HG03095 (cell line): Measurements from ENCODE around the gene UTF1.

Experiments used
- ATAC-seq: cut with Tn5 transposase; IDR thresholded peaks from one replicate; pipeline ENCODE4 v1.9.1; 2021; ENCODE audit warnings: moderate library complexity; ENCODE audit not compliant: unreplicated experiment

Gene UTF1, protein sequence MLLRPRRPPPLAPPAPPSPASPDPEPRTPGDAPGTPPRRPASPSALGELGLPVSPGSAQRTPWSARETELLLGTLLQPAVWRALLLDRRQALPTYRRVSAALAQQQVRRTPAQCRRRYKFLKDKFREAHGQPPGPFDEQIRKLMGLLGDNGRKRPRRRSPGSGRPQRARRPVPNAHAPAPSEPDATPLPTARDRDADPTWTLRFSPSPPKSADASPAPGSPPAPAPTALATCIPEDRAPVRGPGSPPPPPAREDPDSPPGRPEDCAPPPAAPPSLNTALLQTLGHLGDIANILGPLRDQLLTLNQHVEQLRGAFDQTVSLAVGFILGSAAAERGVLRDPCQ

DNA sequence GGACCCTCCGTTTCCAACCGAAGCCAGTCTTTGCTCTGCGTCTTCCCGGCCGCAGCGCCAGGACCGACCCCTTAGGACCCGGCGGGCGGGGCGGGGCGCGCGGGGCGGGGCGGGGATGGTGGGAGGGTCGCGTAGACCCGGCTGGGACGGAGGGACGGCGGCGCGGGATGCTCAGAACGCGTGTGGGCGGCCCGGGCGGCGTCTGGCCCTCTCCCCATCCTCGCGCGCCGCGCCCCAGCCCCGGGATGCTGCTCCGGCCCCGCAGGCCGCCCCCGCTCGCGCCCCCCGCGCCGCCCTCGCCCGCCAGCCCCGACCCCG lies at the start of gene UTF1:
Gene UTF1 (plus strand): TSS at position 174 of the 318 bp plus-strand sequence. CDS start 72 bp downstream, at position 246.
- ATAC-seq, result no peak

DNA sequence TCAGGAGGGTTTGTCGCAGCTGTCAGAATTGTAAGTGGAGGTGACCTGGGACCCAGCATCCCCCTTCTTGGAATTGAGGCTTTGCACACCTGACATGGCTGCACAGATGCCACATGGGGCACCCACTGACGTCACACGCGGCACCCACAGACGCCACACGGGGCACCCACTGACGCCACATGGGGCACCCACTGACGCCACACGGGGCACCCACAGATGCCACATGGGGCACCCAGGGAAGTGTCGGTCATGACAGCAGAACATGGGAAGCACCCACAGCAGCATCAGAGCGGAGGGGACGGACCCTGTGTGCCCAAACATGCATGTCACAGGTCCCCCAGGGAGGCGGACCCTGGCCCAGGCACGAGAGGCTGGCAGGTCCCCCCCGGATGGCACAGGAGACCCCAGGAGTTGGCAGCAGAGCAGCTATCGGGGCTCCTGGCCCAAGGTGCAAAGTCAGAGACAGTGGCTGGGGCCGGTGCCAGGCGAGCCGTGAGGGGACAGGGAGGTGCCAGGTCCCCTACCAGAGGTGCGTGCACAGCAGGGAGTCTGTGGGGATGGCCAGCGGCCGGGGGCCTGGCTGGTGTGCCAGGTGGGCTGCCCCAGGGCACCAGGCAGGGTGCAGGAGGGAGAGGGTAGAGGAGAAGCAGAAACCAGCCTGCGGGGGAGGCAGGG lies 48.9 kb upstream of the UTF1 start:
- no peak for ATAC-seq

DNA sequence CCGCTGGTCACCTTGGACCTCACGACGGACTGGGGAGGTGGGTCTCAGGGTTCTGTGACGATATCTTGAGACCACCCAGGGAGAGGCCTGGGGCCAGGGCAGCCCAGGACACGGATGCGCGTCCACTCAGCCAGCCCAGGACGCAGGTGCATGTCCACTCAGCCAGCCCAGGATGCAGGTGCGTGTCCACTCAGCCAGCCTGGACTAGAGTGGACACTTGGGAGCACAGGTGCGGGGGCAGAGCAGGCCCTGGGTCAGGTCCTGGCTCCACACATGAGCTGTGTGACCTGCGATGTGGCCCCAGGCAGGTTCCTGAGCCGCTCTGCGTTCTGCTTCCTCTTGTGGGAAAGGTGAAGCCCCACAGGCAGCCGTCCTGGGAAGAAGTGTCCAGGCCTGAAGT lies 47.8 kb upstream of the UTF1 start:
- ATAC-seq, result no peak

DNA sequence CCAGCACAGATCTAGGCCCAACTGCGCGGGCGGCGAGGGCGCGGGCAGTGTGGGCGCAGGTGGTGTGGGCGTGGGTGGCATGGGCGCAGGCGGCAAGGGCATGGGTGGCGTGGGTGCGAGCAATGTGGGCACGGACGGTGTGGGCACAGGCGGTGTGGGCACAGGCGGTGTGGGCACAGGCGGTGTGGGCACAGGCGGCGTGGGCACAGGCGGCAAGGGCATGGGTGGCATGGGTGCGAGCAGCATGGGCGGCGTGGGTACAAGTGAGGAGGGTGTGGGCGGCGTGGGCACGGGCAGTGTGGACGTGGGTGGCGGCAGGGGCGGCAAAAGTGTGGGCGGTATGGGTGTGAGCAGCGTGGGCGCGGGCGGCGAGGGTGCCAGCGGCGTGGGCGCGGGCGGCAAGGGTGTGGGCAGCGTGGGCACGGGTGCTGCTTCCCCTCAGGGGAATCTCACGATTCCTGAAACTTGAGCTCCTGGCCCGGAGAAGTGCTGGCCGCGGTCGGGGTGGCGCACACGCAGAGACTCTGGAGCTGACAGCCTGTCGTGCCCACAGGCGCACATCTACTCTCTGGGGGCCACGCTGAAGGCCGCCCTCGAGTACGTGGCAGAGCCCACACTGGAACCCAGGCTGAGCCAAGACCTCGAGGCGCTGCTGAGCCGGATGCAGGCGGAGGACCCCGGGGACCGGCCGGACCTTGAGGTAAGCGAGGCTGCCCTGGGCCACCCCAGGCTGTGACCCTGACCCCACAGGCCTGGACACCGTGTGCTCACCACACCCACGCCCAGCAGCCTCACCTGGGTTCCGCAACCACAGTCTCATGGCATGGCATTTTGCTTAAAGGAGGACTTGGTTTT lies 47.0 kb upstream of the UTF1 start:
- no peak for ATAC-seq

DNA sequence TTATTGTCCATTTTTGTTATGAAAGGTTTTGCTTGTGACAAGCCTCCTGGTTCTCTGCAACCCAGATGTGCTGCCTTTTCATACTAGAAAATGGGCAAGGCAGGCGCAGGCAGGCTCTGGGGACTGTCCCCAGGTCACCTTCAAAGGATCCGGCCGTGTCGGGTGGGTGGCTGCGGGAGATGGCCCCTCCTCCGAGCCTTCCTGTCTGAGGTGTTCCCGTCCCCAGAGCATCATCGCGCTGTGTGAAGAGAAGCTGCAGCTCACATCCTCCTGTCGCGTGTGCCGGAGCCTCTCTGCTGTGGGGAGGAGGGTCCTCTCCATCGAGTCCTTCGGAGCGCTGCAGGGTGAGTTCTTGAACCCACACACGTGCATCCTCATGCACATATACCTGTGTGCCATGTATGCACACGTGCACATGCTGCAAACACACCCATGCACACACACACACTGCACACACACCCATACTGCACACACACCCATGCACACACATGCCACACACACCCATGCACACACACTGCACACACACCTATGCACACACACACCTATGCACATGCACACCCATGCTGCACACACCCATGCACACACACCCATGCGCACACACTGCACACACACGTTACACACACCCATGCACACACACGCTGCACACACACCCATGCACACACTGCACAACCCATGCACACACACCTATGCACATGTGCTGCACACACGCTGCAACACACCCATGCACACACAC lies 46.2 kb upstream of the UTF1 start:
- no peak for ATAC-seq

DNA sequence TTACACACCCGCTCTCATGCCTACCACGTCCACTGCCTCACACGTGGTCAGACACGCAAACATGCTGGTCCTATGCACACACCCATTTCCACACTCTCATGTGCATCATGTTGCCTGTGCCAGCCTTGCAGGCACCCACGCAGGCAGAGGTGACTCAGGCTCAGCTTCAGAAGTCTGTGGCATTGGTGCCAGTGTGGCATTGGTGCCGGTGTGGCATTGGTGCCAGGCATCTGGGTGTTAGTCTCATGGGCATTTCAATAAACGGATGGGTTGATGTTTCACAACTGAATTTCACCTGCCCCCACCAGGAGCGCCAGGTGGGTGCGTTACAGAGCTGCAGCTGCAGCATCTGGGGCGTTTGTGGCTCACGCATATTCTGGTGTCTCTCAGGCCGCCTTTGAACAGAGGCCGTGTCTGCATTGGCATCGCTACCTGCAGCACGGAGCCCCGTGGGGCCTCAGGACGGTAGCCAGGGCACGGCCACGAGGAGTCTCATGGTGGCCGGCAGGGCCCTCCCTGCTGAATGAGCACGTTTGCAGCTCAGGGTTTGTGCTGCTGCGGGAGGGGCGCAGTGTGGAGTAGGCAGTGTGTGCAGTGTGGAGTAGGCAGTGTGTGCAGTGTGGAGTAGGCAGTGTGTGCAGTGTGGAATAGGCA lies 45.3 kb upstream of the UTF1 start:
- ATAC-seq, result no peak

DNA sequence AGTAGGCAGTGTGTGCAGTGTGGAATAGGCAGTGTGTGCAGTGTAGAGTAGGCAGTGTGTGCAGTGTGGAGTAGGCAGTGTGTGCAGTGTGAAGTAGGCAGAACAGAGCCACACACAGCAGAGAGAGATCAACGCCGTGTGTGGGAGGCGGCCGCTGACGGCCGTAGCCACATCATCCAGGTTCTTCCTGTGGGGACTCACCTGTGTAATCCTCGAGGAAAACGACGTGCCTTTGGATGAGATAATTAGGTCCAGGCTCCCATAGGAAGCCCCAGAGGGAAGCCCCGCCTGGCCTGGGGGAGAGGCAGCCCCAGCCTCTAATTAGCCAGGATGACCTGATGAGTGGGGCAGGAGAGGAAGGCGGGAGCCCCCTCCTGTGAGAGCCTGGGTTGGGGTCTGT lies 44.6 kb upstream of the UTF1 start:
- ATAC-seq, result no peak

DNA sequence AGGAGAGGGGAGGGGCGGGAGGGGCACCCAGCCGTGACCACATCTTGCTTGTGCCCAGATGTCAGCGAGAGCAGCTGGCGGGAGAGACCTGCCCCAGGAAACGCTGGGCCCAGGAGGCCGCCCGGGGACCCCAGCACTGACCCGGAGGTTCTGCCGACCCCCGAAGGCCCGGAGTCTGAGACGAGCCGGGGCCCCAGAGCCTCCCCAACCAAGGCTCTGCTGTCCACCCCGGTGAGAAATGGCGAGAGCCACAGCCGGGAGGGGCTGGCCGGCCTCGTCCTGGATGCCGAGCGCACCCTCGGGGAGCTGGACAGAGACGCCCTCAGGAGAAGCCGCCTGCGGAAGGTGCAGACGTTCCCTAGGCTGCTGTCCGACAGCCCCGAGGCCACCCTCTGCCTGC lies 44.1 kb upstream of the UTF1 start:
- no peak for ATAC-seq

DNA sequence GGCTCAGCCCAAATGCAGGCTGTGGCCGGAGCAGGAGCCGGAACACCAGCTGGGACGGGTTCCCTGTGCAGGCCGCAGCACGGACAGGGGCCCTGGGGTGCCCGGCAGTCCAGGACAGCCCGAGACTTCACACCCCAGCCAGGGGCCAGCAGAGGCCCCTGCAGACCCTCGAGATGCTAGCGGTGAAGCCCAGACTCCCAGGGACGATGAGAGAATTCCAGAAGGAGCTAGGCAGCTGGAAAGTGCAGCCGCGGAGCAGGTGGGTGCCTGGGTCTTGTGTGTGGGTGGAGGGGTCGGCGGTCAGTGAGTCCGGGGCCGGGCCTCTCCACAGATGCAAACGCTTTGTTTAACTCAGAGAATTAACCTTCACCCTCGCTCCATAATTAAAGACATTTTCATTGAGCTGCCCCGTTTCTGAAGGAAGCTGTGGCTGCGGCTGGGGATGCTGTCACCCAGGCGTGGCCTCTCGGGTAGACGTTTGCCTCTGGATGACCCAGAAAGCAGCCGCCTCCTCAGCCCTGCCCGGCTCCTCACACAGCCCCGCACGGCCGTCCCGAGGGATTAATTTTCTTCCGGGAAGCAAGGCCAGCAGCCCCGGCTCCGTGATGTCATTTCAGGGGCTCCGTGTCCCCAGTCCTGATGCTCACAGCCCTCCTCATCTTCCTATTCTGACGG lies 43.5 kb upstream of the UTF1 start:
- no peak for ATAC-seq

DNA sequence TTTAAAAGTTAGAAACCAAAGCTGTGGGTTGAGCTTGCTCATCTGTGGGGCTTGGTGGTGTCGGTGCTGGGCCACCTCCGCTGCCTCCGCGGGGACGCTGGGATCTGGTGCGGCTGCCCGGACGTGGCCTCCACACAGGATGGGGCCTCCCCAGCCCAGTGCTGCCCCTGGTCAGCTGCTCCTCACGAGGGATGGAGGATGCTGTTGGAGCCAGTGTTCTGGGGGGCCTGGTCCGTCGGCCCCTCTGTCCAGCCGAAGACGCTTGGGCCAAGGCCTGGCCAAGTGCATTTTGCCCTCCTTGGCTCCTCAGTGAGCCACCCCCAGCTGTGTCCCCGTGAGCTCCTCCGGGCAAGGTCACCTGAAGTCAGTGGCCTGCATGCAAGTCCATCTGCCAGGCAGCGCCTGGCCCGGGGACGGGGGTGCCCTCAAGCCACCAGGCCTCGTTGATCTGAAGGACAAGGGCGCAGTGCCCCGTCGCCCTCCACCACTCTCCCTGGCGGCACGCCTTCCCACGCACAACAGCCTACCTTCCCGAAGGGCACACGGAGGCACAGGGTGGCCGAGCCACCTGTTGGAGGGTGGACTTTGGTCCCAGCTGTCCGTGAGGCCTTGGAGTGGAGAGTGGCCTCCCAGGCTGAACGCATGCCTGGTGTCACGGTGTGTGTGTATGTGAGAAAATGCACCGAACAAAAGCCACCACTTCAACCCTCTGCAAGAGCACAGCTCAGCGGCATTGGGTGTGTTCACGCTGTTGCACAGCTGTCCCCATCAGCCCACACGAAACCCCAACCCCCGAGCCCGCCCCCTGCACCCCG lies 42.7 kb upstream of the UTF1 start:
- no peak for ATAC-seq

DNA sequence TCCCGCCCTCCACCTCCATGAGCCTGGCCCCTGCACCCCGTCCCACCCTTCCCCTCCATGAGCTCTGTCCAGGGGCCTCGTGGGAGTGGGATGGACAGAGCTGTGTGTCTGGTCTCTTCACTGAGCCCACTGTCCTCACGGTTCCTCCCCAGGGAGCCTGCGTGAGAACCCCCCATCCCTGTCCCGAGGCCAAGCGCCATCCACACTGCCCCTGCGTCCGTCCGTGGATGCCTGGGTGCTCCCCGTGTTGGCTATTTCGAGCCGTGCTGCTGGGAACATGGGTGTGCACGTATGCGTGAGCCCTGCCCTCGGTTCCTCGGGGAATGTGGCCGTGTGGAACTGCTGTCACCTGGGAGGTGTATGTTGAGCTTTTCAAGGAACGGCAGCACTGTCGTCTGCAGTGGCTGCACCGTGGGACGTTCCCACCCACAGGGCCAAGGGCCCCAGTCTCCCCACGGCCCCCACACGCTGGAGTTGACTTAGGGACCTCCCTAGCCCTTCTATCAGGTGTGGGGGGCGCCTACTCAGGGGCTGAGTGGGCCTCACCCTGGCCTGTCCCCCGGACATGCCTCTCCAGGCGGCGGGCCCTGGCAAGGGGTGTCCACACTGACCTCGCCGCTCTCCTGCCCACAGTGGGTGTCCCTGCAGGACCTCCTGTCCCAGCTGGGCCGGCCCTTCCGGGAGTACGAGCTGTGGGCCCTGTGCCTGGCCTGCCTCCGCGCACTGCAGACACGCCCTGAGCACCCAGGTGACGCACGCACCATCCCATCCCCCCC lies 41.9 kb upstream of the UTF1 start:
- ATAC-seq, result no peak

DNA sequence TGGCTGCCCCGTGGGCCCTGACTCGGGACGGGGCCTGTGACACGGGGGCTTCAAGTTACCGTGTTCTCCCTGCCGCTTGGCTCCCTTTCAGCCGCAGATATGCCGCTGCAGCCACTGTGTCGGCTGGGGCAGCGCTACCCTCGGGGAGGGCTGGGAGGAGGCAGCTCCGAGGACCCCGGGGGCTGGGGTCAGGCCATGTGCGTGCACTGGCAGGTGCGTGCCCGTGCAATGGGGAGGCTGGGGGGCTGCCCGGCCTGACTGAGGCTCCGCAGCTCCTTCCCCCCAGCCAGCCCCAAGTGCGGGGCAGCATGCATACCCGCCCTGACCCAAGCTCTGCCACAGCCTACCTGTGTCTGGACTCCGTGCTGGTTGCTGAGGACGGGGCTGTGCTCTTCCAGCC lies 40.8 kb upstream of the UTF1 start:
- no peak for ATAC-seq

DNA sequence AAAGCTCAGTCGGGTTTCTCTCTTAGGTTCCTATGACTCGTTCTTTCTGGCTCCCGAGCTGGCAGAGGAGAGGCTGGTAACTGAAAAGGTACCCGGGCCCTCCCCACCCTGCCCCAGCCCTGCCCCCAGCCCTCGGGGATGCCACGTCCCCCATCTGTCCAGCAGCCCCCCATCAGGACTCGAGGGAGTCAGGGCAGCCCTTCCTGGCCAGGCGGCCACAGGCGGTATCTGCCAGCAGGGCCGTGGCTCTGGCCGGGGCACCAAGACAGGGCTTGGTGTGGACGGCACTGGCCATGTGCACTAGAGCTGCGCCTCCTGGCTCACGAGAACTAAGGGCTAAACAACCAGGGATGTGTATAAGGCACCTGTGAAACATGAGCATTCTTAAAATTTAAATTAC lies 40.3 kb upstream of the UTF1 start:
- ATAC-seq, result no peak

DNA sequence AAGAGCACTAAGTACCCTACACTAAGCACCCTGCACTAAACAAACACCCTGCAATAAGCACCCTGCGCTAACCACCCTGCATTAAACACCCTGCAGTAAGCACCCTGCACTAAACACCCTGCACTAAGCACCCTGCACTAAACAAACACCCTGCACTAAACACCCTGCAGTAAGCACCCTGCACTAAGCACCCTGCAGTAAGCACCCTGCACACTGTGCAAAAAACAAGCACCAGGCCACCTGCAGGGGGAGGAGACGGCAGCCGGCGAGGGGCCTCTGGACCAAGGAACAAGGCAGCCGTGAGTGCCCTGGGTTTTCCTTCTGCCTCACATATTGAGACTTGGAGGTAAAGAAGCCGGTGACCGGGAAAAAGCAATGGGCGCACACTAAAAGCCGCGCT lies 39.8 kb upstream of the UTF1 start:
- ATAC-seq, result no peak

DNA sequence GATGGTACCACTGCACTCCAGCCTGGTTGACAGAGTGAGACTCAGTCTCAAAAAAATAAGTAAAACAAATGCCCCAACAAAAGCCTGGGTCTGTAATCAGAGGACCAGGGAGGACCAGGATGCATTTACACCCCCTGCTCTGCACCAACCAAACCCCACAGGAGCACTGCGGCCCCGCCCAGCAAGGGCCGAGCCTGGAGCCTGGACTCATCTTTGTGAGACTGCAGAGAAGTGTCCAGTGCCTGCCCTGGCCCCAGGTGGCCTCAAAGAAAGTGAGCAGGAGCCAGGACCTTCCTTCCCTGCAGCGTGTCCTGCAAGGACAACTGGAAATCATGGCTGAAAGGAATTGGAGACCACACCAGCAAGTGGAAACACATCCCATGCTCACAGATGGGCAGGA lies 38.4 kb upstream of the UTF1 start:
- ATAC-seq, result no peak

DNA sequence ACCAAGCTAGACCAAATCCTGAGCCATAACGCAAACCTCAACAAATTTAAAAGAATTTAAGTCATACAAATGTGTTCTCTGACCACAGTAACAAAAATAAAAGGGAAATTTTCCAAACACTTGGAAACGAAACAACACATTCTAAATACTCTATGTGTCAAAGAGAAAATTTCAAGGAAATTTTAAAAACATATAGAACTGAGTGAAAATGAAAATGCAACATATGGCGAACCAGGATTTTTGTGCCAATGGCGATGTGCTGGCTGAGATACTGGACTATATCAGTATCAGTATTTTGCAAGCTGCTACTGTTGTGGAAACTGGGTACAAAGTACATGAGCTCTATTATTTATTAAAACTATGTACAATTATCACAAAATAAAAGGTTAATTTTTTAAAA lies 35.9 kb upstream of the UTF1 start:
- no peak for ATAC-seq

DNA sequence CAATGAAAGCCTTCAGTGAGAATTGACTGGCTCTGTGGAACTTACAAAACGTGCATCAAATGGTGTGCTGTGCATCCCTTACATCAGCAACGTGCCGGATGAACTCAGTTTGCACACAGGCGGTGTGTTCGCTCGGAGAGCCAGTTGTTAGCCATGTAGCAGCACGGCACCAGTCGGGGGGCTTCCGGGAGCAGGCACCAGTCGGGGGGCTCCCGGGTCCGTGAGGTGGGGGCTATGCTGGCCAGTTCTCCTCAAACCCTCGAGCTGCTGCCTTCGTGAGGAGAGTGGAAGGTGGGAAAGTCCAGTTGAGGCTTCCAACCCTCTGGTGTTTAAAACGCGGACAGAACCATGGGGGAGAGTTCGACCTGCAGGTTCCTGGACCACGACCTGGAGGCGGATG lies 34.9 kb upstream of the UTF1 start:
- no peak for ATAC-seq

DNA sequence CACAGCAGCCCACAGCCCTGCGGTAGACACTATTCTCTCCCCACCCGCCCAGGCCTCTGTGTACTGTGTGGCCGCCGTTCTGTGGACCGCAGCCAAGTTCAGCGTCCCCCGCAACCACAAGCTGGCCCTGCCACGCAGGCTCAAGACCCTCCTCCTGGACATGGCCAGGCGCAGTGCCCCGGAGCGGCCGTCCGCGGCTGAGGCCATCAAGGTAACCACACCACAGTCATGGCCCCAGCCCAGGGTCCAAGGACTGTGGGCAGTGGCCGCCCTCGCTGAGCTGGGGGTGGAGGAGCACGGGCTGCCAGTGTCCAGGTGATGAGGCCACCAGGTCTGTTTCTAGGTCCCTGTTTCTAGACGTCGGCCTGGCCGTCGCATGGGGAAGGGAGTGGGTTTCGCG lies 34.4 kb upstream of the UTF1 start:
- no peak for ATAC-seq
